GM18505 (cell line): ENCODE measurements around the gene CRABP2.

Experiments
- ATAC-seq: cut with Tn5 transposase; IDR thresholded peaks from one replicate; pipeline ENCODE4 v1.9.1; 2021; ENCODE audit not compliant: unreplicated experiment
- POLR2A ChIP-seq: IDR thresholded peaks from 4 replicates; pipeline ENCODE4 v1.6.1; 2011; ENCODE audit warnings: borderline replicate concordance; ENCODE audit not compliant: insufficient read depth, insufficient read length; ENCODE audit errors: extremely low read depth

Gene CRABP2

DNA sequence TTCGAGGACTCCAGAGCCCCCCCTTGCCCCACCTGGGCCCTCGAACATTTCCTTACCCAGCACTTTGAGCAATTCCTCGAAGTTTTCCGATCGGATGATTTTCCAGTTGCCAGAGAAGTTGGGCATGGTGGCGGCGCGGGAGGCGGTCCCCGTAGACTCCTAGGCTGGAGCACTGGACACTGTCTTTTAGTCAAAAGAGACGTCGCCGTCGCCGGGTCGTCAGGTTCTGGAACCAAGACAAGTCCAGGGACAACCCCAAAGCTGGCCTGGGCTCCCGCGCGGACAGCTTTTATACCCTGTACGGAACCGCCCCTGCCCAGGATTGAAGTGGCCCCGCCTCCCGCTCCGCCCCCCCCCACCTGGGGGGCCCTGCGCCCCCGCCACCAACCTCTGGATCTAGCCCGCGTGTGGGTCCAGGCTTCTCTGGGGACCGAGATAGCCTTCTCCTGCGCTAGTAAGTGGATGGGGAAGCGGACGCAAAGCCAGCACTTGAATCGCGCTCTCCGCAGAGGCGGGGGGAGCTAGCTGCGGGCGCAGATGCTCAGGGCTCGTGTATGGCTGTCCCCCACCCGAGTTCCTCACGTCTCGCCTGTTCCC lies at the start of gene CRABP2:
Gene CRABP2 (minus strand): TSS at position 263 of the 597 bp plus-strand sequence. CDS start 137 bp downstream, at position 126.
- TF ChIP-seq POLR2A, result no peak
- ATAC-seq, result no peak

- TF ChIP-seq POLR2A, result no peak
- no peak for ATAC-seq
These were observed 48.8 kb upstream of the CRABP2 start for GRCh38 chr1:156754219-156754618.

DNA sequence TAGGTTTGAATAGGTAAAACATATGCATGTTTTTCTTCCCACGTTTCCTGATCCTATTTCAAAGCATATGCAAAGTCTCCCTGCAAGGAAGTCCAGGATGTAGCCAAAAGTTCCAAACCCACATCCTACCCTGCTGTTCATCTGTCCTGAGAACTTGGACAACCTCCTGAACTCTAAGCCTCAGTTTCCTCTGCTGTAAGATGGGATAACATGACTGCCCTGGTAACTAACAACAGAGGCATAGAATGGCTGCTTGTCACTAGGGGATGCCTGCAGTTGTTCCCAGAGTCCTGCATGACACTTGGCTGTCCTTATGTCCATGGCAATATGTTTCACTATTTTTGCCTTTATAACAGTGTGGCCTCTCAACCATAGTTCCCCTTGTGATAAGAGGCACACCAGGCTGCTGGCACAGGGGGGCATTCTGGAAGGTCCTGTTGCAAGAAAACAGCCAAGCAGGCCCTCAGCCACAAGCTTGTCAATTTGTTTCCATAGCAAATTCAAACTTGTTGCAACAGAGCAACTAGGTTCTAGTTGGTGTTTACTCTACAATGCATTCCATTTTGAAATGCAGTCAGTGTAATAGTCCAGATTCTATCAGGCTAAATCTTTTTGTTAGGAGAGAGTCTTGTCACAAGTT lies 47.6 kb upstream of the CRABP2 start:
- ATAC-seq, result no peak

GRCh38 chr1:156751757-156752481 lies 46.5 kb upstream of the CRABP2 start:
- TF ChIP-seq POLR2A, result peak; percentile 71
- ATAC-seq, result peak; percentile 64

More for the DNA sequence above, 47.6 kb upstream of the CRABP2 start:
- TF ChIP-seq POLR2A, result no peak

- TF ChIP-seq POLR2A, result no peak
- no peak for ATAC-seq
These were observed 46.0 kb upstream of the CRABP2 start, which contains the start of gene HDGF for GRCh38 chr1:156751451-156751756. HDGF (minus strand) TSS chr1:156751675; CDS start chr1:156751429, 246 bp downstream.

DNA sequence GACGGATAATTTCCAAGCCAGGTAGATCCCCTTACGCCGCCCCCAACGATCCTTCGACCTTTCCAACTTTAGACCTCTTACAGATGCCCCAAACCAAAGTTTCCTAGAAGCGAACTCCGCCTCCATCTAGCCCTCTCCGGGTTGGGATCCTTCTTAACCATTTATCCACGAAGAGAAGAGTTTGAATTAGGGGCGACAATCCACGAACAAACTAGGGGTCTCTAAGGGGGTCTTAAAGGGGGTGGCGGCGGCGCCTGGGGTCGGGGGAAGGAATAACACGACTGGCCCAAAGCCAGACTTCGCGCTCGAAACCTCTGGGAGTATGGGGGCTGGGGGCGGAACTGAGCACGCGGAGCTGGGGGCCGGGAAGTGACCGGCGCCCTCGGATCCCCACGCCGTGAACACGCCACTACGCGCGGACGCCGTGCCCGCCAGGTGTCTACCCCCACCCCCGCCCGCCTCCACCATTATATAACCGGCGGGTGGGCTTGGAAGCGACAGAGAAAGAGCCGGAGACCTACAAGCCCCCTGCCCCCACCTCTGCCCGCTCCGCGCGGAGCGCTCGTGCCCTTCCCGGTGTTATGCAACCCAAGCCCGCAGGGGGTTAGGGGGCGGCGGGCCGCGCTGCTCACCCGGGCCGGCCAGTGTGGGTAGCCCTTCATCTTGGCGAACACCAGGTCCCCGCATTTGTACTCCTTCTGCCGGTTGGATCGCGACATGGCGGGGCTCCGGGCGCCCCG lies 45.5 kb upstream of the CRABP2 start:
- TF ChIP-seq POLR2A, result no peak
- peak; percentile 10 for ATAC-seq

DNA sequence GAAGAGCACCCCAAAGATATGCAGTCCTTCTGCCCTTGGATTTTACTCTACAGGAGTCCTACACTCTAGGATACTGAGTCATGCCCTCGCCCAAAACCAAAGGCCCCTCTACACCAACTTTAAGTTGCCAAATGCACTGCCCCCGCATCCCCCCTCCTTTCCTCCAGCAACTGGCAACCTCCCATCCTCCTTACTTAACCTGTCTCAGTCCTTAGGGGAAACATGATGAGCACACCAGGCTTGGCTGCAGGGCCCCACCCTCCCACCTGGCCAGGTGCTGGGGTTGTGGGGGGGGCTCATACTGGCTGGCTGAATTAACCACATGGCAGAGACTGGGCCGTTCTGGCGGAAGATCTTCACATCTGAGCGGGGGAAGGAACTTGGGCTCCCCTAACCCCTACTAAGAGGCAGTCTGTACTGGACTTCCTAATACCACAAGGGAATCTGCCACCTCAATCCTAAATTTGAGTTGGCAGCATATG lies 44.8 kb upstream of the CRABP2 start:
- ATAC-seq, result no peak
- TF ChIP-seq POLR2A, result no peak

DNA sequence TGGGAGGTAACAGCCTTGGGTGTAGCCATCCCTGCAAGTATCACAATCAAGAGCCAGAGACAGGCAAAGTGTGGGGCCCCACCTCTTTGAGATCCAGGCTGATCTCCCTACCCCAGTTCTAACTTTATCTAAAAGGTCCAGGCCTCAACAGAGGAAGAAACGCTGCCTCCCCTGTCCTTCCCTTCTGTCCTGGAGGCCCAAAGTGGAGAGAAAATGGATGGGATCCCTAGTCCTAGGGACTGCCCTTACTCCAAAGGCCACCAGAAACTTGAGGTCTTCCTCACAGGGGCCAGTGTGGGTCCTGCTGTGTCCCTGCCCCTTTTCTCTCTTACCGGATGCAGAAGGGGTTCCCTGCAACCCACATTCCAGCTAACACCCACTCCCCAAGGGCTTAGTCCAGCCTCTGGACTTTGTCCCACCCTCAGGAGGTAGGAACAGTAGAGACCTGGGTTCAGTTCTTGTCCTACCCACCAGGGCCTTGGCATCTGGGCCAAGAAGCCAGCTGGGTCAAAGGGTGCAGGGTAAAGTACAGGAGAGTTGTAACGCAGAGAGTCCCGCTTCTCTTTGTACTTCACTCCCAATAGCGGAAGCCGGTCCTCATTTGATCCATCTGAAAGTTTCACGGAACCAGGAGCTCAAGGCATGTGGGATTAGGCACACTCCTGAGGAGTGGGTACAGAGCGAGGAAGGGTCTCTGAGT lies 44.2 kb upstream of the CRABP2 start:
- no peak for ATAC-seq
- no peak for TF ChIP-seq POLR2A

GRCh38 chr1:156748670-156749418 lies 43.5 kb upstream of the CRABP2 start:
- no peak for ATAC-seq
- peak; percentile 45 for TF ChIP-seq POLR2A

- no peak for ATAC-seq
- TF ChIP-seq POLR2A, result no peak
These were observed 42.6 kb upstream of the CRABP2 start for GRCh38 chr1:156747742-156748669.
